SKM-1 treated with dmso at 0.1 percent for 144 hours (cell line): ENCODE results near the gene MMP13.
"Not testable (repeated sequence)": the region's sequence is repeated elsewhere in the genome, so short reads cannot be mapped to it uniquely, and the experiment has no call there.

Experiments
- DNase-seq: peaks from one replicate; lab custom pipeline; 2025; ENCODE audit not compliant: unreplicated experiment; lab: John Stamatoyannopoulos, UW

MMP13 gene

GRCh38 chr11:102903895-102904294 lies 51.6 kb downstream of the MMP13 start:
- DNase-seq = not testable (repeated sequence)

DNA sequence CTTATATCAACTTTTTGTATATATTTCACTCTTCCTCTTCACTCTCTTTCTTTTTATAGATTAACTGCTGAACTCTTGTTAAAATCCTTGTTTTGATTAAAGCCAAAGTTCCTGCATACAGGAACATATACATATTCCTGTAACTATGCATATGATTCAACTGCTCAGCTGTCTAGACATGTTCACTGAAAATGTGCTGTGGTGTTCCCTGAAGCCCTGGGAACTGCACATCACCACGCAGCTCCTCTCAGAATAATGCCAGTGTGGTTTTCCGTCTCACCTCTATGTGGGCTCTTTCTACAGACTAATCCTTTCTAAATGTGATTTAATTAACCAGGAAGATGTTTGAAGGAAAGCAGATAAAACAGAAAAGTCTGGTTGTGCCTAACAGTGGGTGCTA lies 55.2 kb downstream of the MMP13 start:
- DNase-seq = no peak
